NCI-H774 (cell line): ENCODE results near the gene ITGA2B.
"Not testable (repeated sequence)": the region's sequence is repeated elsewhere in the genome, so short reads cannot be mapped to it uniquely, and the experiment has no call there.

ENCODE experiments used
- DNase-seq: peaks from one replicate; lab custom pipeline; 2025; lab: John Stamatoyannopoulos, UW

The ITGA2B gene

DNA sequence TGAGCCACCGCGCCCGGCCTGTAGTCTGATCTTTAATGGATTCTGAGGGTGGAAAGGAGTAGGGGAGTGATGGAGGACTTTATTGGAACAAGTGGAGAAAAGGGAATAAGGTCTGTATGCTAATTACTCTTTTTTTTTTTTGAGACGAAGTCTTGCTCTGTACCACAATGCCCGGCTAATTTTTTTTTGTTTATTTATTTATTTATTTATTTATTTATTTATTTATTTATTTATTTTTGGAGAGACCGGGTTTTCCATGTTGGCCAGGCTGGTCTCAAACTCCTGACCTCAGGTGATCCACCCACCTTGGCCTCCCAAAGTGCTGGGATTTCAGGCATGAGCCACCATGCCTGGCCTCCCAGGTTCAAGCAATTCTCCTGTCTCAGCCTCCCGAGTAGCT is 59.9 kb downstream of the ITGA2B start:
- not testable (repeated sequence) for DNase-seq

DNA sequence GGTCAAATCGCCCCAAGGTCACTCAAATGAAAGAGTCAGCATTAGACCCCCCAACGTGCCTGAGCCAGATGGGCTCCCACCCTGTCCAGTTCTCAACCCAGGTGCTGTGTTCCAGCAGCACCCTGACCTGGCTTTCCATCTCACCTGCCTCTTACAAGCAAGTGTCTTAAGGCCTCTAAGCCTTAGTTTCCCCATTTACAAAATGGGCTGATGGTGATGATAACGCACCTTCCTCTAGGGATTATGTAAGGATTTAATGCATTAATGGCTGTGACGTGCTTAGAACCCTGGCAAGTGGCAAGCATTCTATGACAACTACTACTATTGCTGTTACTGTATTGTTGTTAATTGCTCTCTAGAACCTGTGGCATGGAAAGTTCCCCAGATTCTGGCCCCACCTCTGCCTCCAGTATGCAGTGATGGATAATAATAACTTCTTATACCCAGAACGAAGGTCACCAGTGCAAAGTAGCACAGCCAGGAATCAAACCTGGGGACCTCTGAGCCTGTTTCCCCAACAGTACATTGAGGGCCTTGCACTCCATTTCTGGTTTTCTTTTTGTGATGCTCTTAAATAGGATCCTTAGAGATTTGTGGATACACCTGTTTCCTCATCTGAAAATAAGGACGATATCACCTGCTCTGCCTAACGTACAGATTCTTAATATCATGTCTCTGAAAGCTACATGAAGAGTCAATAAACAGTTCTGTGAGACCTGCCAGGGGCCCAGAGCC is 61.6 kb downstream of the ITGA2B start:
- DNase-seq = no peak

DNA sequence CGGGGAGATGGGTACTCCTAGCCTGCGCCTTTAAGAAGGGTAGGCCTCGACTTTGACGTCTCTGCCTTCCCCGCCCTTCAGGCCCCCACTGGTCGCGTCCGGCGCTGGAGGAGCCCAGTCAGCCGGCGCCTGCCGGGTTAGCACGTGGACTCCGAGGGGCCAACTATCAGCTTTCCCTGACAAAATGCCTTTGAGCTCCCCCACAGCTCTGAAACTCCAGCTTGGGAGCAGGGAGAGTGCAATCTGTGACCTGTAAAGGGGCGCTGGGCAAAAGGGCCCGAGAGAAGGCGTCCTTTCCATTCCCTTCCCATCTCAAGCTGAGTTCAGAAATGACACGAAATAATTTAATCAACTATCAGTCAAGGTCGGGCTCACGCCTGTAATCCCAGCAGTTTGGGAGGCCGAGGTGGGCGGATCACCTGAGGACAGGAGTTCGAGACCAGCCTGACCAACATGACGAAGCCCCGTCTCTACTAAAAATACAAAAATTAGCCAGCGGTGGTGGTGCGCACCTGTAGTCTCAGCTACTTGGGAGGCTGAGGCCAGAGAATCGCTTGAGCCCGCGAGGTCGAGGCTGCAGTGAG is 62.5 kb downstream of the ITGA2B start:
- DNase-seq = peak; percentile 99

DNA sequence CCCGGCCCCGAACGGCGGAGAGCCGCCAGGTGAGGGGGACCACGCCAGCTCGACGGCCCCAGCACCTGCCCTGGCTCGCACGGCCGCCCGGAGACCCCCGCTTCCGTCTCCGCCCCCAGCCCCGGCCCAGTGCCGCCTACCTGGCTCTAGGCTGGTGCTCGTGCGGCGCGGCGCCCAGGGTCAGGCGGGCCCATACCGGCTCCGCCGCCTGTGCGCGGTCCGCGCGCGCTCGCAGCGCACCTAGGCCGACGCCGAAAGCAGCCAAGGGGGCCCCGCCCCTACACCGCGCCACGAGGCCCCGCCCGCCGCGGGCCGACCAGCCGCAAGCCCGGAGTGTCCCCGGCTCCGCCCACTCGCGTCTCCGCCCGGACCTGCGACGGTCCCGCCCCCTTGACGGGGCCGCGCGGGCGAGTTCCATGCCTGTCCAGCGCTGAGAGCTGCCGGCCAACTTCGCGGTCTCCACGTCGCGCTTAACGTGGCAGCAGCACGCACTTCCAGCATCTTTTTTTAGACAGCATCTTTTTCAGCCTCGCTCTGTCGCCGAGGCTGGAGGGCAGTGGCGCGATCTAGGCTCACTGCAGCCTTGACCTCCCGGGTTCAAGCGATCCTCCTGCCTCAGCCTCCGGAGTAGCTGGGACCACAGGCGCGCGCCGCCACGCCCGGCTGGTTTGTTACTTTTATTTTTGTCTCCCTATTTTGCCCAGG is 64.7 kb downstream of the ITGA2B start, which contains the start of gene SLC25A39:
Gene SLC25A39, minus strand, starts transcription at position 253 of the 705 bp plus-strand sequence. CDS start 1,261 bp downstream, outside the sequence.
- DNase-seq = peak; percentile 96

GRCh38 chr17:44324092-44324570 is 65.3 kb downstream of the ITGA2B start:
- no peak for DNase-seq

- no peak for DNase-seq
Measured at GRCh38 chr17:44323359-44324091, 65.9 kb downstream of the ITGA2B start.

DNA sequence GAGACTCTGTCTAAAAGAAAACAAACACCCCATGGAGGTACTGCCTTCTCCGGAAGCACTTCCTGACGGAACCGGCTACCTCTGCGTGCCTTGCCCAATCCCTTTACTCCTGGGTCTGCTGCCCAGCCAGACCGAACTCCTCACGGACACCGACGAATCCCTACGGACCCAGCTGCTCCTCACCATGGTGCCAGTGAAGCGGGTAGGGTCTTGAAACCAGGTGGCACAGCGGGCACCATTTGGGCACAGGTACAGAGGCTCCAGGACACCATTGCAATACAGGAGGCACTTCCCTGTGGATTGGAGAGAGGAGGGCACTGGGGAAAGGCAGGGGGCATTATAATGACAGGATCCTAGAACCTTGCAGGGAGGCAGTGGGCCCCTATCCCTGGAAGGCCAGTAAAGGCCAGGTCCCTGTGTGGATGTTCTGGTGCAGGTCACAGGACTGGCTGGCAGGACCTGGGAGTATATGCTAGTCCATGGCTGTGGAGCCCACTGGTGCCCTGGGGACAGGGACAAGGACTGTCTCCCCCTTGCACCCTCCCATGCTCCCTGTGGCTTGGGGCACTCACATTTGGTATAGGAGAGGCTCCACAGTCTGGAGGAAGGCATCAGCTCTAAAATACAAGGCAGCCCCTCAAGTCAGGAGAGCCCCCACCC is 67.1 kb downstream of the ITGA2B start:
- DNase-seq = no peak
